CD4-positive, alpha-beta T cell treated with Interleukin-10 for 1 hour (primary cell): Measurements from ENCODE around the gene OSBPL2.

Experiments
- DNase-seq: peaks from one replicate; pipeline ENCODE4 v3.0.0-alpha.2; 2020

Gene OSBPL2

DNA sequence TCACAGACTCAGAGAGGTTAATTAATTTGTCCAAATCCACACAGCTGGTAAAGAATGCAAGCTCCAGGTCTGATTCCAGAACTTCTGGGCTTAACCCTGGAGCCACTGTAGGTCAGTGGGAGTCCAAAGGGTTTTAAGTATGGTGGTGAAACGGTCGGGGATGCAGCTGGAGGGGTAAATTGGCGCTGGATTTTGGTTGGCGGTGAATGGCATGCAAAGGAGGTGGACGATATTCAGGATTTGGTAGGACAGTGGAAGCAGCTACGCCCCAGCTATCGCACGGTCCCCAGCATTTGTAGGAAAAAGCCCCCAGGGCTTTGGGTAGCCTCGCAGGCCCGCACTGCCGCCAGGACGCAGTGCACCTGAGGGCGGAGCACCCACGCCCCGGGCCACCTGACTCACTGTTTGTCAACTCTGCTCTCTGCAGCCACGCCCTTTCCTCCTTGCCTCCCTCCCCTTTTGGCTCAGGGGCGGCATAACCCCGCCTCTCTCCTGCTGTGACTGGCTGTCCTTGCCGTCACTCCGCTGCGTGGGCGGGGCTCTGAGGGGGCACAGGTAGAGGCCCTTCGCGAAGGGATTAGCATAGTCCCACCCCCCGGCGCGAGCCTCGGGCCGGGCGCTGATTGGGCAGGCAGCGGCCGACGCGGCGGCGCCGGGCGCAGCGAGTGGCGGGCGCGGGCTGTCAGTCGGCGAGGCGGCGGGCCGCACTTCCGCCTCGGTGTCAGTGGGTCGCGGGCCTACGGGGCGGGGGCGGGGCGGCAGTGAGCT, at the start of gene OSBPL2:
Gene OSBPL2 (plus strand): TSS at position 721 of the 768 bp plus-strand sequence. CDS start 17,664 bp downstream, outside the sequence.
- peak; percentile 100 for DNase-seq

GRCh38 chr20:62190639-62191411, 47.5 kb upstream of the OSBPL2 start:
- no peak for DNase-seq

DNA sequence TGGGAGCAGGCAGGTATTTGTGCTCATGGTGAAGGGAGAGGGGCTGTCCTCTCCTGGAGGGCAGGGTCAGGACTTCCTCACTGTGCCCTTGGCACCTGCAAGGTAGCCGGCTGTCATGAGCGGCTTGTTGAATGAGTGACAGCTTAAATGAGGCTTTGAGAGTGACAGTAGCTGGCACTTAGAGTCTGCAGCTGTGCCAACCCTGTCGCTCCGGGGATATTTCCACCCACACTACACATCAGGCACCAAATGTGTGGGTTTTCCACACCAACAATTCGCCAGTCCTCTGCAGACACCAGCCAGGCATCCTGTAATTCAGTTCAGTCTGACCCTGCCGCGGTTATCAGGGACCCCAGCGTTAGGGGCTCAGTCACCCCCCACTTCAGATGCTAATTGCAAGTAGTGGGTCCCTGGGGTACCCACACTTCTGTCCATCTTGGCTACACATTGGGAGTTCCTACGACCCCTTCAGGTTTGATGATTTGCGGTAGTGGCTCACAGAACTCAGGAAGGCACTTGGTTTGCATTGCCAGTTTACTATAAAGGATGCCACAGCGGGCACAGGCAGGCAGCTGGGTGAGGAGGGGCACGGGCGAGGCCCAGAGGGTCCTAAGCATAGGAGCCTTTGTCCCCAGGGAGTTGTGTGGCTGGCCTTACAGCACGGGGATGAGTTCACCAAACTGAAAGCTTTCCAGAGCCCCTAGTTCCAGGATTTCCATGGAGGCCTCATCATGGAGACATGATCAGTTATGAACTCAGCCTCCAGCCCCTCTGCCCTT, 46.4 kb upstream of the OSBPL2 start:
- no peak for DNase-seq

DNA sequence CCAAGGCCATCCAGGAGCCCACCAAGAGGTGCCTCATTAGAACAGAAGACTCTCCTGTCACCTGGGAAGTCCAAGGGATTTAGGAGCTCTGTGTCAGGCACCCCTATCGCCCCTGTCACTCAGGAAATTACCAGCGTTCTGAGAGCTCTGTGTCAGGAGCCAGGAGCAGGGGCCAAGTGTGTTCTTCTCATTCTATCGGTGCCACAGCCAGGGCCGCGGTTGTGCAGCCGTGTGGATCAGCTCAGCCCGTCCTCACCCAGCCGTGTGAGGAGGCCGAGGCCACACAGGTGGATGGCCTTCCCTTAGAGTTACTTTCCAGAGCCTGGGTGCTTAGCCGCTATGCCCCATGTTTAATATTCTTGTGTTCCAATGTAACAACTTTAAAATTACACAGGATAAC, 45.7 kb upstream of the OSBPL2 start:
- DNase-seq, result no peak

DNA sequence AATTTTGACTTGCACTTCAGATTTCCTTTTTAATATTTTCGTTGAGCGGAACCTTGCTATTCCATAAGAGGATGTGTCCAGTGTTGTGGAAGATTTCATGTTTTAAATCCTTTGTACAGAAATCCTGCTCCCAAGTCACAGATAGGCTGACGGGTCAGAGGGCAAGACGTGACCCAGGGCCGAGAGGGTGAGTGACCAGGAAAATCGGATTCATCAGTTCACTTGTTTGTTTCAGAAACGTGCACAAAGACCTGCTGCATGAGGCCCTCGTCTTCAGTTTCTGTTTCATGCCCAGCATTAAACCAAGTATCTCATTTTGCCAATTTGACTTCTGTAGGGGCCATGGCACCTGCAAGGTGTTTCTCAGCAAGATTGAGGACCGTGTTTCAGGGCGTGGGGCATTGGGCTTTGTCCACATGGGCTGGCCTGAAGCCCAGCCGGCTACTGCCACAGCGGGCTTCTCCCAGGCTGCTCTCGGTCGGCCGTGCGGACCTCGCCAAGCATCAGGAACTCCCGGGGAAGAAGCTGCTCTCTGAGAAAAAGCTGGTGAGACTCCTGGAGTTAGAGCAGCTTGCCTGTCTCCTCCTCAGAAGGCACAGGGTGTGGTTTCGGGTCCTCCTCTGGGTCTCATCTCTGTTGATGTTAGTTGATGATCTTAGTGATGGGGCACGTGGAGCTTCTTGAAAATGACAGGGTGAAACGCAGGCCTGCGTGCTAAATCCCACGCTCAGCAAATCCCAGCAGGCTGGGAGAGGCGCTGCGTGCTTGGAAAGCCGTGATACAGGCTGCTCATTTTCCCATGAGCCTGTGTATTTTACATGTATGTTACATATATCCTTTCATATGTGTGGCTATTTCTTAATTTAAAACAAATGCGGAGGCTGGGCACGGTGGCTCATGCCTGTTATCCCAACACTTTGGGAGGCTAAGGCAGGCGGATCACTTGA, 45.0 kb upstream of the OSBPL2 start:
- no peak for DNase-seq

GRCh38 chr20:62195075-62195405, 43.3 kb upstream of the OSBPL2 start:
- DNase-seq, result no peak

GRCh38 chr20:62195736-62196135, 42.6 kb upstream of the OSBPL2 start:
- DNase-seq, result no peak

DNA sequence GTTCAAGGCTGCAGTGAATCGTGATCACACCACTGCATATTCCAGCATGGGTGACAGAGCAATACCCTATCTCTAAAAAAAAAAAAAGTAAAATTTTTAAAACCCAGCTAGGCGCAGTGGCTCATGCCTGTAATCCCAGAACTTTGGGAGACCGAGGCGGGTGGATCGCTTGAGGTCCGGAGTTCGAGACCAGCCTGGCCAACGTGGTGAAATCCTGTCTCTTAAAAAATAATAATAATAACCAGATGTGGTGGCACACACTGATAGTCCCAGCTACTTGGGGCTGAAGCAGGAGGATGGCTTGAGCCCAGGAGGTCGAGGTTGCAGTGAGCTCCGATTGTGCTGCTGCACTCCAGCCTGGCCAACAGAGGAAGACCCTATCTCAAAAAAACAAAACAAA, 42.0 kb upstream of the OSBPL2 start:
- DNase-seq, result no peak

- DNase-seq, result no peak
Observed at GRCh38 chr20:62197311-62197710, 41.0 kb upstream of the OSBPL2 start.

GRCh38 chr20:62197801-62198200, 40.5 kb upstream of the OSBPL2 start:
- DNase-seq, result no peak

GRCh38 chr20:62198496-62198895, 39.8 kb upstream of the OSBPL2 start:
- no peak for DNase-seq

DNA sequence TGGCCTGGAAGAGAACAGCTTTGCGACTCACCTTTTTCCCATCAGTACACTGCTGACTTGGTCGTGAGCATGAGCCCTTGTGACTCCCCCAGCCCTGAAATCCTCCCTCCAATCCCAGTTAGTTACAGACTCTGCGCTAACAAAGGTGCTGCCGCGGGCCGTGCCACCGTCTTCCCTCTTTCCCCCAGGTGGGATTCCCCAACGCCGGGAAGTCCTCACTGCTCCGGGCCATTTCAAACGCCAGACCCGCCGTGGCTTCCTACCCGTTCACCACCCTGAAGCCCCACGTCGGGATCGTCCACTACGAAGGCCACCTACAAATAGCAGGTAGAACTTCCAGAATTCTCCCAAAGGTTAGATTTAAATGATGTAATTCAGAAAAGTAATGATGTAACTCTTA, 39.4 kb upstream of the OSBPL2 start:
- DNase-seq, result no peak

- no peak for DNase-seq
Observed at GRCh38 chr20:62200491-62201172, 37.7 kb upstream of the OSBPL2 start.

GRCh38 chr20:62201173-62202082, 36.9 kb upstream of the OSBPL2 start:
- no peak for DNase-seq

GRCh38 chr20:62202083-62202395, 36.3 kb upstream of the OSBPL2 start:
- DNase-seq, result no peak

- no peak for DNase-seq
Observed at GRCh38 chr20:62202676-62203377, 35.5 kb upstream of the OSBPL2 start.

DNA sequence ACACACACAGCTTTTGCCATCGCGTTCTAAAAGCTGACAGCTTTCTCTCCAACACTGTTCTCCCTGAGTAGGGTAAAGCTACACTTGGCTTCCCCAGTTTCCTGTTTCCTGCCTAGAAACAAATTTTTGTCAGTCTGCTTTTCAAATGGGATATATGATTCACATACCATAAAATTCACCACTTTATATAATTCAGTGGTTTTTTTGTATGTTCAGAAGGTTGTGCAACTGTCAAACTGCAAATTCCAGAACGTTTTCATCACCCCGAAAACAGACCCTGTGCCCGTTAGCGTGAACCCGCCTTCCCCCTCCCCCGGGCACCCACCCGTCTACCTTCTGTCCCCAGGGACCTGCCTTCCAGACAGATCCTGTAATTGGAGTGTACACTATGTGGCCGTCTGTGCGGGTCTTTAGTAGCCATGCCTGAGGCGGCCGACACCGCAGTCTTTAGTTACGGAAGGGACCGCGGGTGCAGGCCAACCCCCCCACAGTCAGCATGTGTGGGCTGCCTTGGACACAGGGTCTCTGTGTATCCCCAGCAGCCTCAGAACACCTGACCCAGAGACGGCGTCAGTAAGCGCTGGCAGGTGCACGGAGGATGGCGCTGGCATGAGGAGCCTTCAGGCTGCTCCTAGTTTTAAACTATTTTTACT, 34.8 kb upstream of the OSBPL2 start:
- DNase-seq, result no peak

GRCh38 chr20:62205618-62206387, 32.5 kb upstream of the OSBPL2 start:
- DNase-seq, result no peak

GRCh38 chr20:62206388-62206775, 31.9 kb upstream of the OSBPL2 start:
- no peak for DNase-seq
